Measurements from ENCODE around the gene DHRS4L2. TPM values are rescaled to one million over a fixed set of nuclear protein-coding genes. Genes with fewer than 3 reads are reported as not detected.
"Not testable (repeated sequence)": the region's sequence is repeated elsewhere in the genome, so short reads cannot be mapped to it uniquely, and the experiment has no call there.

The DHRS4L2 gene
- 15.1 and 17.1 TPM in 2 replicates for total RNA-seq
- long read RNA-seq, partial matches to known transcripts, result 0 of 9 reads
- long read RNA-seq, other reads (novel, unspliced or antisense), result 8 of 9 reads

DNA sequence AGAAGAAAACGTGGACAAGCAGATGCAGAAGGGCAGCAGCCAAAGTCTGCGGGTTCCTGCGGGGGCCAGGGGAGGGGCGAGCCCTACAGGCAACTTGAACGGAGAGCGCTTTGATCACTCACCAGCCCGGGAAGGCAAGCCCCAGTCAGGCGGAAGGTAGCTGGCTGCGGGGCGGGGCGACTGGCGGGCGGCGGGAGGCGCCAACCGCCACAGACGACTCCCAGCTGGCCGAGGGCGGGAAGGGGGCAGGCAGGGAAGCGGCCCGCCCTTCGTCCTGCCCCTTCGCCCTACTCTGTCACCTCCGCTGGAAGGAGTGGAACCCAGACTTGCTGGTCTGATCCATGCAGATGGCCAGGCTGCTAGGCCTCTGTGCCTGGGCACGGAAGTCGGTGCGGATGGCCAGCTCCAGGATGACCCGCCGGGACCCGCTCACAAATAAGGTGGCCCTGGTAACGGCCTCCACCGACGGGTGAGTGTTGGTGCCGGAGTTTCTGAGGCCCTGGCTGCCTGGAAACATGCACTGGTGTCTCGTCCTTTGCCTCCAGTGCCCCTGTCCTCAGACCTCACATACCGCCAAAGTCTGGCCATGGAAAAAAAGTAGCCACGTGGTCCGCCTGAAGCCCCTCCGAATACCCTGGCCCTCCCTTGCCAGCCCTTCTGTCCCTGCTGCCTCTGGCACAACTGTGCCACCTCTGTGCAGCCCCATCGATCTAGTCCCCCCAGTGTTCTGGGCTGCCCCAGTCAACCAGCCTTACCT, at the start of gene DHRS4L2:
DHRS4L2 (plus strand) TSS at position 323 of the 757 bp plus-strand sequence; CDS start at position 342, 19 bp downstream.
- H3K36me3 Mint-ChIP-seq (ENCODE audit: low read depth); H3K27me3 Mint-ChIP-seq (ENCODE audit: low read depth); H3K9me3 Mint-ChIP-seq: not testable (repeated sequence)
- Mint-ChIP-seq H3K27ac (ENCODE audit: unreplicated experiment) (peak within 1 kb of the TSS; percentile 50), H3K4me1 (peaks cover 16% of the 10 kb centered on the region), H3K4me3 (peak within 1 kb of the TSS; percentile 16)
- DNase-seq (ENCODE audit: low read depth, low spot score), result peak; percentile 57

- TF ChIP-seq, protein P1, sequence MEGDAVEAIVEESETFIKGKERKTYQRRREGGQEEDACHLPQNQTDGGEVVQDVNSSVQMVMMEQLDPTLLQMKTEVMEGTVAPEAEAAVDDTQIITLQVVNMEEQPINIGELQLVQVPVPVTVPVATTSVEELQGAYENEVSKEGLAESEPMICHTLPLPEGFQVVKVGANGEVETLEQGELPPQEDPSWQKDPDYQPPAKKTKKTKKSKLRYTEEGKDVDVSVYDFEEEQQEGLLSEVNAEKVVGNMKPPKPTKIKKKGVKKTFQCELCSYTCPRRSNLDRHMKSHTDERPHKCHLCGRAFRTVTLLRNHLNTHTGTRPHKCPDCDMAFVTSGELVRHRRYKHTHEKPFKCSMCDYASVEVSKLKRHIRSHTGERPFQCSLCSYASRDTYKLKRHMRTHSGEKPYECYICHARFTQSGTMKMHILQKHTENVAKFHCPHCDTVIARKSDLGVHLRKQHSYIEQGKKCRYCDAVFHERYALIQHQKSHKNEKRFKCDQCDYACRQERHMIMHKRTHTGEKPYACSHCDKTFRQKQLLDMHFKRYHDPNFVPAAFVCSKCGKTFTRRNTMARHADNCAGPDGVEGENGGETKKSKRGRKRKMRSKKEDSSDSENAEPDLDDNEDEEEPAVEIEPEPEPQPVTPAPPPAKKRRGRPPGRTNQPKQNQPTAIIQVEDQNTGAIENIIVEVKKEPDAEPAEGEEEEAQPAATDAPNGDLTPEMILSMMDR (conservative IDR thresholded peaks at IDR 0.05), result no peak
- Mint-ChIP-seq H3K4me1 (peaks cover 4% of the 10 kb centered on the region), H3K4me3 (no peak overlapping the region), H3K27ac (ENCODE audit: unreplicated experiment) (peak overlapping the region; percentile 59), H3K9me3 (peaks cover 3% of the 10 kb centered on the region), H3K36me3 (ENCODE audit: low read depth) (peaks cover 6% of the 10 kb centered on the region), H3K27me3 (ENCODE audit: low read depth) (peaks cover 13% of the 10 kb centered on the region)
- DNase-seq (ENCODE audit: low read depth, low spot score), result no peak
Observed at GRCh38 chr14:23939607-23940326, 49.0 kb upstream of the DHRS4L2 start.

- peaks cover 6% of the 10 kb centered on the region for H3K36me3 Mint-ChIP-seq (ENCODE audit: low read depth)
- no peak overlapping the region for H3K4me3 Mint-ChIP-seq
- TF ChIP-seq, protein P1 (conservative IDR thresholded peaks at IDR 0.05), result no peak
- peaks cover 2% of the 10 kb centered on the region for H3K27me3 Mint-ChIP-seq (ENCODE audit: low read depth)
- H3K9me3 Mint-ChIP-seq, result peaks cover 3% of the 10 kb centered on the region
- no peak for DNase-seq (ENCODE audit: low read depth, low spot score)
- H3K4me1 Mint-ChIP-seq, result peaks cover 4% of the 10 kb centered on the region
- H3K27ac Mint-ChIP-seq (ENCODE audit: unreplicated experiment), result no peak overlapping the region
Observed at GRCh38 chr14:23941230-23941629, 47.5 kb upstream of the DHRS4L2 start.

GRCh38 chr14:23941669-23942068, 47.1 kb upstream of the DHRS4L2 start:
- Mint-ChIP-seq H3K4me3 (no peak overlapping the region), H3K4me1 (peaks cover 4% of the 10 kb centered on the region), H3K36me3 (ENCODE audit: low read depth) (peaks cover 9% of the 10 kb centered on the region), H3K27ac (ENCODE audit: unreplicated experiment) (no peak overlapping the region), H3K27me3 (ENCODE audit: low read depth) (no peaks in the 10 kb centered on the region), H3K9me3 (peaks cover 3% of the 10 kb centered on the region)
- DNase-seq (ENCODE audit: low read depth, low spot score), result no peak
- TF ChIP-seq, protein P1 (conservative IDR thresholded peaks at IDR 0.05), result no peak

DNA sequence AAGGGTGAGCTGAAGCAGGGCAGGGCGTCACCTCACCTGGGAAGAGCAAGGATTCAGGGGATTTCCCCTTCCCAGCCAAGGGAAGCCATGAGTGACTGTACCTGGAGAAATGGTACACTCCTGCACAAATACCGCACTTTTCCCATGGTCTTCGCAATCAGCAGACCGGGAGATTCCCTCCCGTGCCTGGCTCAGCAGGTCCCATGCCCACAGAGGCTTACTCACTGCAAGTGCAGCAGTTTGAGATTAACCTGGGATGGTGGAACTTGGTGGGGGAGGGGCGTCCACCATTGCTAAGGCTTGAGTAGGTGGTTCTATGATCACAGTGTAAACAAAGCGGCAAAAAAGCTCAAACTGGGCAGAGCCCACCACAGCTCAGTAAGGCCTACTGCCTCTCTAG, 46.1 kb upstream of the DHRS4L2 start:
- H3K36me3 Mint-ChIP-seq (ENCODE audit: low read depth), result peaks cover 12% of the 10 kb centered on the region
- H3K4me1 Mint-ChIP-seq, result peaks cover 4% of the 10 kb centered on the region

DNA sequence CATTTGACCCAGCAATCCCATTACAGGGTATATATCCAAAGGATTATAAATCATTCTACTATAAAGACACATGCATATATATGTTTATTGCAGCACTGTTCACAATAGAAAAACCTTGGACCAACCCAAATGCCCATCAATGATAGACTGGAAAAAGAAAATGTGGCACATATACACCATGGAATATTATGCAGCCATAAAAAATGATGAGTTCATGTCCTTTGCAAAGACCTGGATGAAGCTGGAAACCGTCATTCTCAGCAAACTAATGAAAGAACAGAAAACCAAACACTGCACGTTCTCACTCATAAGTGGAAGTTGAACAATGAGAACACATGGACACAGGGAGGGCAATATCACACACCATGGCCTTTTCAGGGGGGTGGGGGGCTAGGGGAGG, 39.7 kb upstream of the DHRS4L2 start:
- DNase-seq (ENCODE audit: low read depth, low spot score); H3K4me3 Mint-ChIP-seq; H3K27ac Mint-ChIP-seq (ENCODE audit: unreplicated experiment); H3K27me3 Mint-ChIP-seq (ENCODE audit: low read depth): not testable (repeated sequence)
- Mint-ChIP-seq H3K36me3 (ENCODE audit: low read depth) (peaks cover 20% of the 10 kb centered on the region), H3K4me1 (peaks cover 14% of the 10 kb centered on the region), H3K9me3 (peaks cover 13% of the 10 kb centered on the region)

More for the DNA sequence above, 46.1 kb upstream of the DHRS4L2 start:
- Mint-ChIP-seq H3K27me3 (ENCODE audit: low read depth) (no peaks in the 10 kb centered on the region), H3K9me3 (peaks cover 3% of the 10 kb centered on the region), H3K4me3 (no peak overlapping the region), H3K27ac (ENCODE audit: unreplicated experiment) (no peak overlapping the region)
- DNase-seq (ENCODE audit: low read depth, low spot score), result no peak
- TF ChIP-seq, protein P1 (conservative IDR thresholded peaks at IDR 0.05), result no peak
